Thyroid gland (tissue), 4 donors: ENCODE data around the gene SPRY1.

ENCODE experiments used
- CTCF ChIP-seq, 6 experiments: fragments of 200-600 bp in 3 of 6; fragments of 450-650 bp in 3 of 6; sonication (generic) in 3 of 6; IDR thresholded peaks; one replicate each; pipeline ENCODE4 v1.5.1; 2016 to 2019; ENCODE audit warnings: antibody characterized with exemption in 6 of 6, mild to moderate bottlenecking in 2 of 6, inconsistent platforms in 1 of 6, moderate library complexity in 1 of 6
- POLR2A ChIP-seq, 2 donors: fragments of 450-650 bp; IDR thresholded peaks; one replicate each; pipeline ENCODE4 v1.6.1; 2017; ENCODE audit warnings: antibody characterized with exemption in 2 of 2, mild to moderate bottlenecking in 2 of 2, moderate library complexity in 1 of 2

GRCh38 chr4:123396307-123397143 is at the start of gene SPRY1:
- TF ChIP-seq CTCF (IDR thresholded peaks at IDR 0.05) (no peak), POLR2A (IDR thresholded peaks at IDR 0.05) (peak; percentile 39 to 97)
